ENCODE data around the gene FCRLB. TPM values are rescaled to one million over a fixed set of nuclear protein-coding genes. Genes with fewer than 3 reads are reported as not detected.

Gene FCRLB, protein sequence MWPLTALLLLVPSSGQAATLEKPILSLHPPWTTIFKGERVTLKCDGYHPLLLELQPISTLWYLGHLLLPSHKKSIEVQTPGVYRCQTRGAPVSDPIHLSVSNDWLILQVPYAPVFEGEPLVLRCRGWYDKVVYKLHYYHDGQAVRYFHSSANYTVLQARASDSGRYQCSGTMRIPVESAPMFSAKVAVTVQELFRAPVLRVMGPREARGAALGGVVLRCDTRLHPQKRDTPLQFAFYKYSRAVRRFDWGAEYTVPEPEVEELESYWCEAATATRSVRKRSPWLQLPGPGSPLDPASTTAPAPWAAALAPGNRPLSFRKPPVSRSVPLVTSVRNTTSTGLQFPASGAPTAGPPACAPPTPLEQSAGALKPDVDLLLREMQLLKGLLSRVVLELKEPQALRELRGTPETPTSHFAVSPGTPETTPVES
- total RNA-seq = 1 to 10 TPM in 1 of 4 donors, under 1 TPM in 2, not detected in 1; 0.49 to 1.5 (median 0.66) TPM

DNA sequence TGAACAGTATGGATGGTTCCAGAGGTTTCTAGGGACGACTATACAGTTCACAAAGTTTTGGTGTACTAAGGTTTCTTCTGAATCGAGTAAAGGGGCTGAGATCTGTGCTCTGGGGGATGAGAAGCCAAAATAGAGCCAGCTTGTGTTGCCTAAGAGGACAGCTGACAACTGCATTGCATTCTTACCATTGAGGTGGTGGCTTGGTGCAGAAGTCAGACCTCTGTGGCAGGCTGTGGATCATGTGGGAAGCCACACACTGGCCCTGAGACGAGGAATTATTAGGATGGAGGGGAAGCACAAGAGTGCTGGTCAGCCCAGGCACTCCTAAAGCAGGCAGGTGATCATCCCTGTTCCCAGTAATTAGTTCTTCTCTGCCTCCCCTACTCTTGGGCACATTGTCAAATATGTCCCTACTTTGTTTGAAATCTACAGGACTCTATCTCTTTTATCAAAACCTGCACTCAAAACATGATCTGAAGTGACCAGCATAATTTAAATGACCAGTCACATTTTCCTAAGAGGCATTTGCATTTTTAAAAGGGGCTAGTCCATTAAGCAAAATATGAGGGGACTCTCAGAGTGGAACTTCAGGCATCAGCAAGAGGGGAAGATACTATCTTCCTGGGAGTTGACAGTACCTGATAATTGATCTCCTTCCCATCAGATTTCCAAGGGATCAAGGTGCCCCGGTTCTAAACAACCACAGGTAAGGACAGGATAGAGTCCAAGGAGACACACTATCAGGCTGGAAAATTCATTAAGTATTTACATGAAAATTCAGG is at the start of gene FCRLB:
Gene FCRLB (plus strand): TSS at position 589 of the 782 bp plus-strand sequence. CDS start 1,129 bp downstream, outside the sequence.
- TF ChIP-seq, protein P1, sequence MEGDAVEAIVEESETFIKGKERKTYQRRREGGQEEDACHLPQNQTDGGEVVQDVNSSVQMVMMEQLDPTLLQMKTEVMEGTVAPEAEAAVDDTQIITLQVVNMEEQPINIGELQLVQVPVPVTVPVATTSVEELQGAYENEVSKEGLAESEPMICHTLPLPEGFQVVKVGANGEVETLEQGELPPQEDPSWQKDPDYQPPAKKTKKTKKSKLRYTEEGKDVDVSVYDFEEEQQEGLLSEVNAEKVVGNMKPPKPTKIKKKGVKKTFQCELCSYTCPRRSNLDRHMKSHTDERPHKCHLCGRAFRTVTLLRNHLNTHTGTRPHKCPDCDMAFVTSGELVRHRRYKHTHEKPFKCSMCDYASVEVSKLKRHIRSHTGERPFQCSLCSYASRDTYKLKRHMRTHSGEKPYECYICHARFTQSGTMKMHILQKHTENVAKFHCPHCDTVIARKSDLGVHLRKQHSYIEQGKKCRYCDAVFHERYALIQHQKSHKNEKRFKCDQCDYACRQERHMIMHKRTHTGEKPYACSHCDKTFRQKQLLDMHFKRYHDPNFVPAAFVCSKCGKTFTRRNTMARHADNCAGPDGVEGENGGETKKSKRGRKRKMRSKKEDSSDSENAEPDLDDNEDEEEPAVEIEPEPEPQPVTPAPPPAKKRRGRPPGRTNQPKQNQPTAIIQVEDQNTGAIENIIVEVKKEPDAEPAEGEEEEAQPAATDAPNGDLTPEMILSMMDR (IDR thresholded peaks at IDR 0.05; ENCODE audit: low read depth) = no peak

DNA sequence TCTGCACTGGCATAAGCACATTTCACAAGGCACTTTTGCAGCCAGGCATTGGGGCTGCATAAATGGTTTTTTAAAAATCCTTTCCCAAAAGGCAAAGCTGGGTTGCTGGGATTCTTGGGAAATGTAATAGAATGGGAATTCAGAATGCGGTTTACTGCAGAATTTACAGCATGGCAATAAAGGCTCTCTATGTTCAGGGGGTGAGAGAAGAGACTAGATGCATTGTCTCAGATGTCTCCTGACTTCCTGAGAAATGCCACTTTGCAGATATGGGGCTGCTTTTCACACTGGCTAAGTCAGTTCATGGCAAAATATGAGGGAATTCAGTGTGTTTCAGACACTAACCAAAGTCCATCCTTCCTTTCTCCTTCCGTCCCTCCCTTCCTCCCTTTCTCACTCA is 44.9 kb upstream of the FCRLB start:
- TF ChIP-seq, protein P1 (IDR thresholded peaks at IDR 0.05; ENCODE audit: low read depth) = no peak

DNA sequence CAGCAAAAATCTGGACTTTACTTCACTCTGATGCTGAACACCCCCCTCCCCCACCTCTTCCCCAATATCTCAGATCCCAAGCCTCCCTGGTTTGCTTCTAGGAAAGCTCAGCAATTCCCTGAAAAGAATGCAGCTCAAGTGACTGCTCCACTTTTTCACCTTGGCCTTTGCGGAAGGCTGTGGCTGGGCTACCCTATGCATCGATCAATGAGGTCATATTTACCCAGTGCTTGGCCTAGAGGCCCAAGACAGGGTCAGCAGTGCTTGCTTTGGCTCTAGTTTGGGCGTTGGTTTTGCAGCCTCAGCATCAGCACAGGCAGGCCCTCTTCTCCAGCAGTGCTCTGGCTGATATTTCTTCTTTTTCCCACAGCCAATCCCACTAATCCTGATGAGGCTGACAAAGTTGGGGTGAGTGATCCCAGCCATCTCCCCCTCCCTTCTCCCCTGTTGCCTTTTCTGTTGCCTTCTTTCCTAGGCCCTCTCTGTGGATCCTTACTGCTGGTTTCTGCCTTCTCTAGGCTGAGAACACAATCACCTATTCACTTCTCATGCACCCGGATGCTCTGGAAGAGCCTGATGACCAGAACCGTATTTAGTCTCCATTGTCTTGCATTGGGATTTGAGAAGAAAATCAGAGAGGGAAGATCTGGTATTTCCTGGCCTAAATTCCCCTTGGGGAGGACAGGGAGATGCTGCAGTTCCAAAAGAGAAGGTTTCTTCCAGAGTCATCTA is 44.2 kb upstream of the FCRLB start:
- TF ChIP-seq, protein P1 (IDR thresholded peaks at IDR 0.05; ENCODE audit: low read depth) = no peak

DNA sequence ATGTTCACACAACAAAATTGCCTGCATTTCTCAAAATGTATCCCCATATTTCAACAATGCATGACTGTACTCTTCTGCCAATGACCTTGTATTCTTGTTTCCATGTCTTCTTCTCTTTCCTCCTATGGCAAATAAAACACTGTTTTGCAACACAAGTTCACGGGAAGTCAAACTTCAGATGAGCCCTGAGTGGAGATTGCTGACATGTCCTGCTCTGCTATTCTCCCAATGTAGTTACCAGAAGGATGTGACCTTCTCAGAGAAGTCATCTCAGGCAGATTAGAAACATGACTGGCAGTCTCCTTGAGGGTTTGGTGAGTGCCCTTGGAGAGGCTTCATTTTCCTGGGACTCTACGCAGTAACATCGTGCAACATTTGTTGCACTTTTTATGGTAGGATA is 42.8 kb upstream of the FCRLB start:
- TF ChIP-seq, protein P1 (IDR thresholded peaks at IDR 0.05; ENCODE audit: low read depth) = no peak

DNA sequence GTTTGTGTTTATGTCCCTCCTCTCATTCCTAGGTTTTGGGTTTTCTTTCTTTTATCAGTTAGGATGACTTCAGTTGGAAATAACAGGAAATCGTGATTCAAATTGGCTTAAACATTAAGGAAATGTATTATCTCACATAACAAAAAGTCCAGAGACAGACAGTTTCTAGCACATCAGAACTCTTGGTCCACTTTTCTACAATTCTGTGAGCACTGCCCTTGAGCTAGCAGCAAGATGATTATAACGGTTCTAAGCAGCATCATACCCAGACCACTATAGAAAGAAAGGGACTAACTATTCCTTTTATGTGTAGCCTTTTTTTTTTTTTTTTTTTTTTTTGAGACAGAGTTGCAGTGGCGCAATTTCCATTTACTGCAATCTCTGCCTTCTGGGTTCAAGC is 39.5 kb upstream of the FCRLB start:
- TF ChIP-seq, protein P1 (IDR thresholded peaks at IDR 0.05; ENCODE audit: low read depth) = no peak

DNA sequence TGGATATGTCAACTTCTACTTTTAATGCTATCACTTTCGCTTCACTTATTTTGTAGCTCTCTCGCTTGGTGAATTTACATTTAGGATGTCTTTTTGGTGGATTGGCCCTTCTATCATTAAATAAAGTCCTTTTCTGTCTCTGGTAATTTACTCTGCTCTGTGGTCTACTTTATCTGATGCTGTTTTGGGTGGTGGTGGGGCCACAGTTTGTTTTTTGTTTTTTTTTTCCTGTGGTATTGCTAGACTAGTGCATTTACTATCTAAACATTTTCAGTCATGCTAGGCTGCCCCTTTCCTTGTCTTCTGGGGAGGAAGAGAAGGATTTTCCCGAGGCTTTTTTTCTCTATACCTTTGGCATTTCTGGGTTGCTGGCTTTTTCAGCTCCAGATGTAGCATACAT is 32.4 kb upstream of the FCRLB start:
- TF ChIP-seq, protein P1 (IDR thresholded peaks at IDR 0.05; ENCODE audit: low read depth) = no peak

All from subcutaneous adipose tissue (tissue), 4 donors.